ENCODE results near the gene DPT. TPM values are rescaled to one million over a fixed set of nuclear protein-coding genes. Genes with fewer than 3 reads are reported as not detected.

Gene DPT
- total RNA-seq, 2 donors from 2014 or later, result not detected

DNA sequence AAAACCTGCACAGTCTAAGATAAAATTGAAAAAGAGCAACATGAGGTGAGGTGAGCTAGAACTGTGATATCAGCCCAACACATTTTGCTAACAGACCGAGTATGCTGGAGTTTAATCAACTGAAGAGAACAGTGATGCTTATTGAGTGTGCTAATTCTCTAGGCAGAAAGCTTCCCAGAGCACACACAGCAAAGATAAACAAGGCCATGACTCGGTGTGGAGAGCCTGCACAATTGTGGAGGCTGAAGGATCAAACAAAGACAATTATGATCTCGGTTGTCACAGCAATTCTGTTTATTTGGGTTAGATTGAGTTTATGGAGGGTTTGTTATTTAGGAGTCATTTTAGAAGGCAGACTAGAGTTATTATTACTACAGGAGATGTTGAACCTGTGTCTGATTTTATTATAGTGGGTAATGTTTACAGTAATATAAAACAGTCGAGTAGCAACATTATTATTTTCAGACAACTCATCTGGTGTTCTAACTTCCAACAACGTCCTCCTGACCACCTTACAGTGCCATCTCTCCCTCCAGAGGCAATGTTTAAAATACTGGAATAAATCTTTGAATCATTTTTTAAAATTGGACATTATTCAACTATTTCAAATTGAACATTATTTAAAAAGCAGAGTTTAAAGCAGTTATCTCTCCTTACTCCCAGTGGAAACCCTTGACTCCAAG is 40.2 kb downstream of the DPT start:
- no peak for ATAC-seq
- peaks cover 31% of the 10 kb centered on the region for H3K27me3 Mint-ChIP-seq
- peaks cover 2% of the 10 kb centered on the region for H3K36me3 Mint-ChIP-seq (ENCODE audit: low read depth)
- no peak overlapping the region for H3K27ac Mint-ChIP-seq
- no peaks in the 10 kb centered on the region for H3K4me1 Mint-ChIP-seq
- H3K4me3 Mint-ChIP-seq, result no peak overlapping the region
- no peaks in the 10 kb centered on the region for H3K9me3 ChIP-seq (ENCODE audit: control insufficient read depth, low read length, poor library complexity, severe bottlenecking)
- DNase-seq, result no peak

DNA sequence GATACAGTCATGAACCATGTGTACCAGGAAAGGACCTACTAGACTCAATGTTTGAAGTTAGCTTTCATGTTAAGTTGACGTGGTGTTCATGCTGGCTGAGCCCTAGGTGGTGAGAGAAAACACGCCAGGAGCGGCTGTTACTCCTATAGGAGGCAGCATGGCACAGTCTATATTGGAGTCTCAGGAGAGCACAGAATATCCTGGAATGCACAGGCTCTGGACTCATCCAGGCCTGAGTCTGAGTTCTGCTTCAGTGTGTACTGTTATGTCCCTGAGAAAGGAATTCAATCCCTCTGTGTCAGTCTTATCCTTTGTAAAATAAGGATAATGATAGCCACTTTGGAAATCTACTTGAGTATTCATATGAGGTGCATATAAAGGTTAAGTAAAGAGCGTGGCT is 41.2 kb downstream of the DPT start:
- no peaks in the 10 kb centered on the region for H3K4me1 Mint-ChIP-seq
- H3K36me3 Mint-ChIP-seq (ENCODE audit: low read depth), result peaks cover 2% of the 10 kb centered on the region
- DNase-seq (no peak), ATAC-seq (no peak)
- H3K27ac Mint-ChIP-seq, result no peak overlapping the region
- no peaks in the 10 kb centered on the region for H3K9me3 ChIP-seq (ENCODE audit: control insufficient read depth, low read length, poor library complexity, severe bottlenecking)
- peaks cover 31% of the 10 kb centered on the region for H3K27me3 Mint-ChIP-seq
- H3K4me3 Mint-ChIP-seq, result no peak overlapping the region

DNA sequence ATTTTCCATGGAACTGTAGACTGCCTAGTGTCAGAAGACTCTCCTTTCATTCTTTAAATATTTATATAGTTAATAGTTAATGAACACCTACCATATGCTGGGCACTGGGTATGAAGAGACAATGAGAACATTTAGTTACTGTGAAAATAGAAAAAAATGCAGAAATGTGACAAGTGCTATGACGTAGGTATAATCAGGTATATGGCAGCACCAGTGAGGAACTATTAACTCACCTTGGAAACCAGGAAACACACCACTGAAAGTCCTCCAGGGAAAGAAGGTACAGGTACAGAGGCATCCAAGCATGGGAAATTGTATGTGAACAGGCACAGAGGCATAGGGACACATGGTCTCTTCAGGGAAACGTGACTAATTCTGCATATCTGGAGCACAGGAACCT is 42.3 kb downstream of the DPT start:
- H3K4me1 Mint-ChIP-seq, result no peaks in the 10 kb centered on the region
- H3K27me3 Mint-ChIP-seq, result peaks cover 31% of the 10 kb centered on the region
- DNase-seq (no peak), ATAC-seq (no peak)
- no peak overlapping the region for H3K27ac Mint-ChIP-seq
- H3K4me3 Mint-ChIP-seq, result no peak overlapping the region
- no peaks in the 10 kb centered on the region for H3K9me3 ChIP-seq (ENCODE audit: control insufficient read depth, low read length, poor library complexity, severe bottlenecking)
- H3K36me3 Mint-ChIP-seq (ENCODE audit: low read depth), result peaks cover 3% of the 10 kb centered on the region

- peaks cover 3% of the 10 kb centered on the region for H3K36me3 Mint-ChIP-seq (ENCODE audit: low read depth)
- H3K27me3 Mint-ChIP-seq, result peaks cover 17% of the 10 kb centered on the region
- H3K9me3 ChIP-seq (ENCODE audit: control insufficient read depth, low read length, poor library complexity, severe bottlenecking), result no peaks in the 10 kb centered on the region
- H3K27ac Mint-ChIP-seq, result no peak overlapping the region
- H3K4me1 Mint-ChIP-seq, result no peaks in the 10 kb centered on the region
- H3K4me3 Mint-ChIP-seq, result no peak overlapping the region
- DNase-seq (no peak), ATAC-seq (no peak)
These were observed 45.1 kb downstream of the DPT start for GRCh38 chr1:168683871-168684270.

- no peaks in the 10 kb centered on the region for H3K36me3 Mint-ChIP-seq (ENCODE audit: low read depth)
- H3K27ac Mint-ChIP-seq, result no peak overlapping the region
- DNase-seq (no peak), ATAC-seq (no peak)
- no peaks in the 10 kb centered on the region for H3K27me3 Mint-ChIP-seq
- no peak overlapping the region for H3K4me3 Mint-ChIP-seq
- no peaks in the 10 kb centered on the region for H3K4me1 Mint-ChIP-seq
- H3K9me3 ChIP-seq (ENCODE audit: control insufficient read depth, low read length, poor library complexity, severe bottlenecking), result no peaks in the 10 kb centered on the region
These were observed 52.1 kb downstream of the DPT start for GRCh38 chr1:168676861-168677260.

GRCh38 chr1:168676029-168676812 is 52.8 kb downstream of the DPT start:
- no peaks in the 10 kb centered on the region for H3K9me3 ChIP-seq (ENCODE audit: control insufficient read depth, low read length, poor library complexity, severe bottlenecking)
- Mint-ChIP-seq H3K27ac (no peak overlapping the region), H3K27me3 (no peaks in the 10 kb centered on the region), H3K36me3 (ENCODE audit: low read depth) (no peaks in the 10 kb centered on the region), H3K4me1 (no peaks in the 10 kb centered on the region), H3K4me3 (no peak overlapping the region)
- DNase-seq, result no peak
- no peak for ATAC-seq

- no peaks in the 10 kb centered on the region for H3K9me3 ChIP-seq (ENCODE audit: control insufficient read depth, low read length, poor library complexity, severe bottlenecking)
- H3K27ac Mint-ChIP-seq, result no peak overlapping the region
- ATAC-seq (no peak), DNase-seq (no peak)
- H3K4me1 Mint-ChIP-seq, result no peaks in the 10 kb centered on the region
- no peak overlapping the region for H3K4me3 Mint-ChIP-seq
- H3K36me3 Mint-ChIP-seq (ENCODE audit: low read depth), result no peaks in the 10 kb centered on the region
- H3K27me3 Mint-ChIP-seq, result no peaks in the 10 kb centered on the region
These were observed 54.9 kb downstream of the DPT start for GRCh38 chr1:168673974-168674683.

- Mint-ChIP-seq H3K27me3 (no peaks in the 10 kb centered on the region), H3K36me3 (ENCODE audit: low read depth) (no peaks in the 10 kb centered on the region), H3K4me3 (no peak overlapping the region), H3K4me1 (no peaks in the 10 kb centered on the region), H3K27ac (no peak overlapping the region)
- DNase-seq (no peak), ATAC-seq (no peak)
- no peaks in the 10 kb centered on the region for H3K9me3 ChIP-seq (ENCODE audit: control insufficient read depth, low read length, poor library complexity, severe bottlenecking)
These were observed 56.7 kb downstream of the DPT start for GRCh38 chr1:168672278-168672677.

- no peaks in the 10 kb centered on the region for H3K4me1 Mint-ChIP-seq
- DNase-seq (no peak), ATAC-seq (no peak)
- no peak overlapping the region for H3K27ac Mint-ChIP-seq
- no peaks in the 10 kb centered on the region for H3K9me3 ChIP-seq (ENCODE audit: control insufficient read depth, low read length, poor library complexity, severe bottlenecking)
- no peak overlapping the region for H3K4me3 Mint-ChIP-seq
- no peaks in the 10 kb centered on the region for H3K36me3 Mint-ChIP-seq (ENCODE audit: low read depth)
- H3K27me3 Mint-ChIP-seq, result no peaks in the 10 kb centered on the region
These were observed 57.2 kb downstream of the DPT start for GRCh38 chr1:168671782-168672181.

GRCh38 chr1:168665975-168666374 is 63.0 kb downstream of the DPT start:
- Mint-ChIP-seq H3K4me1 (no peaks in the 10 kb centered on the region), H3K36me3 (ENCODE audit: low read depth) (no peaks in the 10 kb centered on the region), H3K4me3 (no peak overlapping the region), H3K27me3 (peaks cover 18% of the 10 kb centered on the region), H3K27ac (no peak overlapping the region)
- ATAC-seq (no peak), DNase-seq (no peak)
- H3K9me3 ChIP-seq (ENCODE audit: control insufficient read depth, low read length, poor library complexity, severe bottlenecking), result no peaks in the 10 kb centered on the region

DNA sequence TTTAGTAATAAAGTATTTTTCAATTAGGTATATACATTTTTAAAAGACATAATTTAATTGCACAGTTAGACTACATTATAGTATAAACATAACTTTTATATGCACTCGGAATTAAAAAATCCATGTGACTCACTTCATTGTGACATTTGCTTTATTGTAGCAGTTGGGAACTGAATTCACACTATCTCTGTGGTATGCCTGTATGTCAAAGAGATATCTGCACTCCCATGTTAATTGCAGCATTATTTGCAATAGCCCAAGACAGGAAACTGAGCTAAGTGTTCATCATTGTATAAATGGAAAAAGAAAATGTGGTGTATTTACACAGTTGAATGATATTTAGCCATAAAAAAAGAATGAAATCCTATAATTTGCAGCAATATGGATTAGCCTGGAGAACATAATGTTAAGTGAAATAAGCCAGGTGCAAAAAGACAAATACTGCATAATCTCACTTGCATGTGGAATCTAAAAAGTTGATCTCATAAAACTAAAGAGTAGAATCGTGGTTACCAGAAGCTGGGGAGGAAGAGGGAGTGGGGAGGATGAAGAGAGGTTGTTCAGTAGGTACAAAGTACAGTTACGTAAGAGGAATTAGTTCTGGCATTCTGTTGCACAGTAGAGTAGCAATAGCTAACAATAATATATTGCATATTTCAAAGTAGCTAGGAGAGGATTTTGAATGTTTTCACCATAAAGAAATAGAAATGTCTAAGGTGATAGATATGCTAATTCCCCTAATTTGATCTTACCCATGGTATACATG is 64.8 kb downstream of the DPT start:
- Mint-ChIP-seq H3K4me3 (no peak overlapping the region), H3K36me3 (ENCODE audit: low read depth) (no peaks in the 10 kb centered on the region), H3K27ac (no peak overlapping the region), H3K27me3 (peaks cover 18% of the 10 kb centered on the region), H3K4me1 (no peaks in the 10 kb centered on the region)
- no peaks in the 10 kb centered on the region for H3K9me3 ChIP-seq (ENCODE audit: control insufficient read depth, low read length, poor library complexity, severe bottlenecking)
- DNase-seq, result no peak
- no peak for ATAC-seq

DNA sequence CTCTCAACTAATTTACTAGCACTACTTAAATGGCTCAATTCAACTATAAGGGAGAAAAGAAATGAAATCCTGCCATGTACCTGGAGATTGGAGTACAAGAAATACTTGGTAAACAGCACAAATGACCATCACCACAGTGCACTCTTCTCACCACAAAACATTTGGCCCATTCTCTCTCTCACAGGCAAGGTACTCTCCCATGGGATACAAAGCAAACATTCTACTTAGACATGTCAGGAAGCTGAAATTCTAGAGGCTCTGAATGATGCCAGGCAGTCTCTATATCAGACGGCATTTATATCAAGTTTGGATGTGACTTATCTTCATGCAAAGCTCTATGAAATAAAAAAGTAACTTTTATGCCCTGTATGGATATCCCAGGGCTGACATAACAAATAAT is 72.5 kb downstream of the DPT start:
- no peak for DNase-seq
- H3K4me3 Mint-ChIP-seq, result no peak overlapping the region
- H3K4me1 Mint-ChIP-seq, result no peaks in the 10 kb centered on the region
- H3K27ac Mint-ChIP-seq, result no peak overlapping the region
- peaks cover 25% of the 10 kb centered on the region for H3K27me3 Mint-ChIP-seq
- H3K36me3 Mint-ChIP-seq (ENCODE audit: low read depth), result no peaks in the 10 kb centered on the region
- no peaks in the 10 kb centered on the region for H3K9me3 ChIP-seq (ENCODE audit: control insufficient read depth, low read length, poor library complexity, severe bottlenecking)
- ATAC-seq, result no peak
